SJSA1 (cell line): ENCODE data around the gene DMAP1. TPM values are rescaled to one million over a fixed set of nuclear protein-coding genes. Genes with fewer than 3 reads are reported as not detected.

Experiments
- DNase-seq, 2 experiments: peaks; one replicate each; pipeline ENCODE4 v3.0.0-alpha.2; 2015 to 2020; ENCODE audit warnings: low spot score in 2 of 2, low read depth in 1 of 2
- H3K27ac ChIP-seq: fragments of 250-450 bp; sonication (Bioruptor Pico); 2 replicates; pipeline ENCODE4 v1.5.1; 2020; ENCODE audit warnings: mild to moderate bottlenecking, moderate library complexity
- H3K27me3 ChIP-seq: fragments of 250-450 bp; sonication (Bioruptor Pico); replicated peaks from 2 replicates; pipeline ENCODE4 v1.5.1; 2020; ENCODE audit warnings: mild to moderate bottlenecking, moderate library complexity
- H3K36me3 ChIP-seq: fragments of 250-450 bp; sonication (Bioruptor Pico); 2 replicates; pipeline ENCODE4 v1.5.1; 2020; ENCODE audit warnings: mild to moderate bottlenecking
- H3K4me1 ChIP-seq: fragments of 250-450 bp; sonication (Bioruptor Pico); replicated peaks from 2 replicates; pipeline ENCODE4 v1.6.1; 2021; ENCODE audit warnings: mild to moderate bottlenecking
- H3K4me3 ChIP-seq: fragments of 250-450 bp; sonication (Bioruptor Pico); 2 replicates; pipeline ENCODE4 v1.5.1; 2020; ENCODE audit warnings: mild to moderate bottlenecking
- H3K9me3 ChIP-seq: fragments of 250-450 bp; sonication (Bioruptor Pico); replicated peaks from 2 replicates; pipeline ENCODE4 v1.5.1; 2020; ENCODE audit warnings: mild to moderate bottlenecking
- total RNA-seq: library from RNA; depleted of rRNA; stranded (reverse); fragments of >200 nt; shearing (Covaris generic); gene quantifications from 2 replicates; pipeline ENCODE4 v1.2.3, GENCODE V29; 2014

The DMAP1 gene
- total RNA-seq, 1 experiment from 2014 or later, result 9.9 TPM

DNA sequence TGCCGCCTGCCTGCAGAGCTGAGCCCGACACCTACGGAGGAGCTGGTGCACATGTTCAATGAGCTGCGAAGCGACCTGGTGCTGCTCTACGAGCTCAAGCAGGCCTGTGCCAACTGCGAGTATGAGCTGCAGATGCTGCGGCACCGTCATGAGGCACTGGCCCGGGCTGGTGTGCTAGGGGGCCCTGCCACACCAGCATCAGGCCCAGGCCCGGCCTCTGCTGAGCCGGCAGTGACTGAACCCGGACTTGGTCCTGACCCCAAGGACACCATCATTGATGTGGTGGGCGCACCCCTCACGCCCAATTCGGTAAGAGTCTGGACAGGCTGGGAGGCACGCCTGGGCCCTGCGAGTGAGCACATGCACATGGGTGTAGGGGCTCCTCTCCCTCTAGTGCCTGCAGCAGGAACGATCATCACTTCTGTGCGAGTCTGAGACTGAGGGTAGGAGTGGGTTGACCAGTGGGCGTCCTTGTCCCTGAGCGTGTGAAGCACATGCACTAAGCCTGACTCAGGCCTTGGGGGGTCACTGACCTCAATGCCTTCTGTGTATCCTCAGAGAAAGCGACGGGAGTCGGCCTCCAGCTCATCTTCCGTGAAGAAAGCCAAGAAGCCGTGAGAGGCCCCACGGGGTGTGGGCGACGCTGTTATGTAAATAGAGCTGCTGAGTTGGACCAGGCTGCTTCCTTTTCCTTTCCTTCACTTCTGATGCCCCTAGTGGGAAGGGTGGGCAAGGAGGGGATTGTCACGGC is 6.9 kb downstream of the DMAP1 start:
- no peaks in the 10 kb centered on the region for H3K27me3 ChIP-seq

DNA sequence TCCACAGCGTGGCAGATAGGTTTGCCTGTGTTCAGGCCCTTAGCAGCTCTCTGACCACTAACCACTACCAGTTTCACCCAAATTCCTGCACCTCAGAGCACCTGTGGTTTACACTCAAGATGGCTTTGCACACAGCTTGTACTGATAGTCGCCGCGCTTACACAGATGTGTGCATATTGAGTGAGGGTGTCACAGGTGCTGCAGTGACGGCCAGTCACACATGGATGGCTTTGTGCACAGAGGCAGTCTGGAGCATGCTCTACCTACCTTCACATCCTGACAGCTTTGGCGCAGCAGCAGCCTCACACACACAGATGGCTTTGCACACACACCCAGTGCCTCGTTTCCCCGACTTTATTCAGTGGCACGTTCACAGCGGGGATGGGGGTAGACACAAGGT is 7.5 kb downstream of the DMAP1 start:
- DNase-seq, result no peak
- H3K36me3 ChIP-seq, result peaks cover 58% of the 10 kb centered on the region
- H3K4me1 ChIP-seq, result no peaks in the 10 kb centered on the region
- no peak overlapping the region for H3K4me3 ChIP-seq
- no peaks in the 10 kb centered on the region for H3K27me3 ChIP-seq
- no peak overlapping the region for H3K27ac ChIP-seq
- H3K9me3 ChIP-seq, result no peaks in the 10 kb centered on the region

More for the DNA sequence above, 6.9 kb downstream of the DMAP1 start:
- Histone ChIP-seq H3K9me3 (no peaks in the 10 kb centered on the region), H3K27ac (no peak overlapping the region), H3K36me3 (peaks cover 64% of the 10 kb centered on the region), H3K4me3 (no peak overlapping the region), H3K4me1 (no peaks in the 10 kb centered on the region)
- DNase-seq, result no peak

DNA sequence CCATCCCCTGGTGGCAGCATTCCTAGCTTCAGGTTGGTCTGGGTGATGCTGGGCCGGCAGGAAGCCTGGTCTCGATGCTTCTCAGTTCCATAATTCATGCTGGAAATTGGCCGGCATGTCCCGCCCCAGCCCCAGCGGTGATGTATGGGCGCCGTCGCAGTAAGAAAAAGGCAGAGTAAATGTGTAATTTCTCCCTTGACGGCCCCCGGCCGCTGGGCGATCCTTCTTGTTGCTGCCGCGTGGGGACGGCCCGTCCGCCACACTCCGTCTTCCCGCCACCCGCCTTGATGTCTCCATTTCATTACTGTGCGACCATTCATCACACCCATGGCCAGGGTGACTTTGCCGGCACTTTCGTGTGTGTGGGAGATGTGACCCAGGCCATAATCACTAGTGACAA is 8.5 kb downstream of the DMAP1 start:
- DNase-seq, result no peak
- H3K4me1 ChIP-seq, result no peaks in the 10 kb centered on the region
- H3K27me3 ChIP-seq, result no peaks in the 10 kb centered on the region
- peaks cover 51% of the 10 kb centered on the region for H3K36me3 ChIP-seq
- no peaks in the 10 kb centered on the region for H3K9me3 ChIP-seq
- no peak overlapping the region for H3K27ac ChIP-seq
- H3K4me3 ChIP-seq, result no peak overlapping the region

DNA sequence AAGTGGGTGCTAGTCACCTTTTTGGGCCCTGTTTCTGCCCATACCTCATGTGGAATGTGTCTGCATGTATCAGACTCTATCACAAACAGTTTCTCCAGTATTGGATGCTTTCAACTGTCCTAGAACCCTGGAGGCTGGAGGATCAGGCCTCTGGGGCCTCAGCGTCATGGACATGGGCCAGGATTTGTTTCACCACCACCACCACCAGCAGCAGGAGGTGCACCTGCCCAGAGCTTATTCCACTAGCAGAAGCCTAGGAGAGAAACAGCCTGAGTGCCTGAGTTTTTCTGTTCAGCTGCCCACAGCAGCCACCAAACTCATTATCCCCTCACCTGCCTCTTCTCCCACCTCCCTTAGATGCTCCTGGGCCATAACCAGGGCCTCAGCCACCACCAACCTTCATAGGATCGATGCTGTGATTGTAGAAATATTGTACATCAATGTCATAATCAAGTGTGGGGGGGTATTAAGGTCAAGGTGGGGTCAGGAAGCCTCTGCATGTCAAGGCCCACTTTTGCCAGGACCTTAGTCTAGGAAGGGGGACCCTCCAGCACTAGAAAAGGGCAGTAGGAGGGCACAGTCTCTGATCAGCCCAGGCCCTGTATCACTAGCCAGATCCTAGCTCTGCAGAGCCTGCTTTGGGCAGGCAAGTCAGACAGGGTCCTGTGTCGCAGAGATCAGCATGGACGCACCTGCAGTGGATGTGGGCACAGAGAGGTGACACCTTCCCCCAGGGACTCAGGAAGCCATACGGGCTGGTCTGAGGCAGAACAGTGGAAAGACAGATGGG is 9.3 kb downstream of the DMAP1 start:
- DNase-seq, result no peak
- Histone ChIP-seq H3K4me1 (no peaks in the 10 kb centered on the region), H3K4me3 (no peak overlapping the region), H3K27ac (no peak overlapping the region), H3K27me3 (no peaks in the 10 kb centered on the region), H3K36me3 (peaks cover 43% of the 10 kb centered on the region), H3K9me3 (no peaks in the 10 kb centered on the region)

DNA sequence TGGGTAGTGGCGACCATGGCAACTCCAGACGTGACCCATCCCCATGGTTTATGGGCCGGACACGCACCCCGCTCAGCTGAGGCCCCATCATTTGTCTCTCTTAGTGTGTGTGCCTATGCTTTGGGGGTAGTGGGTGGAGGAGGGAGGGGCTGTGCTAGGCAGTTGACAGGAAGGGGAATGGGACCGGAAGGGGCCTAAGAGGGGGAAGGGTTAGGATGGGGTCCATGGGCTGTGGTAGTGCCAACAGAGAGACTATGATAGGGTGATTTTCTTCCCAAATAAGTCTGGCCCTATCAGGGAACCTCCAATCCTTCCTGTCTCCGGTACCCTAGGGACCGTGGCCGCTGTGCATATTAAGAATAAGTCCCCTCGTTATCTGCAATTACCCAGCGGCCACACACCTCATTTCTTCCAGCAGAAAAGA is 9.9 kb downstream of the DMAP1 start:
- no peak for DNase-seq
- Histone ChIP-seq H3K27ac (no peak overlapping the region), H3K36me3 (peaks cover 37% of the 10 kb centered on the region), H3K9me3 (no peaks in the 10 kb centered on the region), H3K27me3 (no peaks in the 10 kb centered on the region), H3K4me1 (no peaks in the 10 kb centered on the region), H3K4me3 (no peak overlapping the region)

DNA sequence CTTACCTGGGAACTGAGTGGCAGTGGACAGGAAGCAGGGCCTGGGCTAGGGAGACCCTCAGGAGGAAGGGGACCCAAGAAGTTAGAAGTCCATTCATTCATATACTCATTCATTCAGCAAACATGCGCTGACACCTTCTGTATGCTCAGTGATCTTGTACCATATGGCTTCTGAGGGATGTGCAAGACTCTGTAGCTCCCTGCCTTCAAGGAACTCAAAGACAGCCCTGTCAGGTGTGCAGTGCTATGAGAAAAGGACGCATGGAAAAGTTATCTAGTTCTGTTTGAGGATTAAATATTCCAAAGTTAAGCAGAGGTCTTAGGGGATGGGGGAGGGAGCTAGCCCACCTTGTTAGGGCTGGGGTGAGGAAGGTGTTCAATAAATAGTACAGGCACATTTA is 12.5 kb downstream of the DMAP1 start:
- Histone ChIP-seq H3K4me1 (no peaks in the 10 kb centered on the region), H3K9me3 (no peaks in the 10 kb centered on the region), H3K36me3 (peaks cover 11% of the 10 kb centered on the region), H3K27ac (no peak overlapping the region), H3K4me3 (no peak overlapping the region), H3K27me3 (no peaks in the 10 kb centered on the region)
- no peak for DNase-seq

DNA sequence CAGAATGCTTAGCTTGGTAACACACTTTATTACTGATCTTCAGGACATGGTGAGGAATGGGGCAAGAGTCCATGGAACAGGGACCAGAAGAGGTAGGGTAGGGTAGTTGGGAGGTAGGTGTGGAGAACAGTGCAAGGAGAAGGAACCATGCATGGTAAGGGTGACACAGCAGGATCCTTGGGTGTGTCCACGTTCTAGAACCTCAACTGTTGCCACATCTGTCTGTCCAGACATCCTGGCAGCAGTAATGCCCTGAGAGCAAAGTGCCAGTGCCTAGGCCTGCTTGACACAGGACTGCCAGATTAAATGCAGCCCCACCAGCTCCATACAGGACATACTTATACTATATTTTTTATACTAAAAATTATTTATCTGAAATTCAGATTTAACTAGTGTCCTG is 13.9 kb downstream of the DMAP1 start:
- H3K4me3 ChIP-seq, result no peak overlapping the region
- no peak for DNase-seq

DNA sequence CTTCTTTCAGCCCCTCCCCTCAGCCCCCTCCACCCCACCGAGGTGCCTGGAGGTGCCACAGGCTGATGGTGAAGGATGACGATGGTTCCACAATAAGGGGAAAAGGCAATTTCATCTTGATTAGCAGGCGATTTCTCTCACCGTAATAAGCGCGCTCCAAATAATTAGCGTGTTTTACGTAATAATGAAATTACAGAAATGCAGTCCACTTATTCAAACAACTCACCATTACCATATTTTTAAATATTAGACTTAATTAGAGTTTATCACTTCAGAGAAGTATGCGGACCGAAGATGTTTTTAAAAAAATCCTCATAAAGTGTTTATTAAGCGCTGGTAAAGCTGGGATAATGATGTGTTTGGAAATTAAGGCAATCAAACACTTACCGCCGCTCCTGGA is 14.9 kb downstream of the DMAP1 start:
- no peaks in the 10 kb centered on the region for H3K27me3 ChIP-seq
- no peak for DNase-seq
- H3K36me3 ChIP-seq, result peaks cover 5% of the 10 kb centered on the region; the same call in 1 of the 2 replicates
- H3K9me3 ChIP-seq, result no peaks in the 10 kb centered on the region
- H3K4me1 ChIP-seq, result no peaks in the 10 kb centered on the region
- H3K27ac ChIP-seq, result no peak overlapping the region
- H3K4me3 ChIP-seq, result no peak overlapping the region

More for the DNA sequence above, 13.9 kb downstream of the DMAP1 start:
- Histone ChIP-seq H3K4me1 (no peaks in the 10 kb centered on the region), H3K36me3 (peaks cover 4% of the 10 kb centered on the region; the same call in 1 of the 2 replicates), H3K27me3 (no peaks in the 10 kb centered on the region), H3K27ac (no peak overlapping the region), H3K9me3 (no peaks in the 10 kb centered on the region)

DNA sequence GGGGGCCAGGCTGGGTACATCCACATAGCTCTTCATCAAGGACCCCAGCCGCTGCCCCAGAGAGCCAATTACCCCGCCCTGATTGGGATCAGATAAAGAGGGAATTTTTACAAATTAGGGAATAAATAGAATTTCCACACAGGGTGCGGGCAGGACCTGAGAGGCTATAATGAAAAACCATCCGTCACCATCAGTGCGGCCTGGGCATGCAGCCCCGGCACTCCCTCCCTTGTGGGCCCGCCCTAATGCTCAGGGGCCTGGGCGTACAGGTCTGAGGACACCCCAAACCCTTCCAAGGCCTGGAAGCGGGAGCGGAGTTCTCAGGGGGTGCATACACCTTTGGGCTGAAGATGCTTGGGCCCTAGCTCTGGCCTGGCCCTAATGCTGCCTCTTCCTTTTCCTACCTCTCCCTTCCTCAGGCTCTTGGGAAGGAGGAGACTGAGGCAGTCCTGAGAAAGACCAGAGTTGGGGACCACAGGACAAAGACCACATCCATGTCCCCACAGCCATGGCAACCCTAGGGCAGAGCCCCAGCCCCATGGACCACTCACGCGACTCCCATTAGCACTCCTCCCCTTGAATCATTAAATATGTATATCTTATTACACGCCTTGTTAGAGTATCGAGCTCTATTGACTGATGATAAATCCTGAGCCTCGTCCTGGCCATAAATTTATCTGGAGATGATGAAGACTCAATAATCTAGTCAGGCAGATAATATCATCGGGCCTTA is 16.3 kb downstream of the DMAP1 start:
- H3K27ac ChIP-seq, result no peak overlapping the region
- H3K4me3 ChIP-seq, result no peak overlapping the region
- no peaks in the 10 kb centered on the region for H3K4me1 ChIP-seq
- H3K27me3 ChIP-seq, result no peaks in the 10 kb centered on the region
- H3K9me3 ChIP-seq, result no peaks in the 10 kb centered on the region
- peaks cover 5% of the 10 kb centered on the region; the same call in 1 of the 2 replicates for H3K36me3 ChIP-seq
- DNase-seq, result no peak

DNA sequence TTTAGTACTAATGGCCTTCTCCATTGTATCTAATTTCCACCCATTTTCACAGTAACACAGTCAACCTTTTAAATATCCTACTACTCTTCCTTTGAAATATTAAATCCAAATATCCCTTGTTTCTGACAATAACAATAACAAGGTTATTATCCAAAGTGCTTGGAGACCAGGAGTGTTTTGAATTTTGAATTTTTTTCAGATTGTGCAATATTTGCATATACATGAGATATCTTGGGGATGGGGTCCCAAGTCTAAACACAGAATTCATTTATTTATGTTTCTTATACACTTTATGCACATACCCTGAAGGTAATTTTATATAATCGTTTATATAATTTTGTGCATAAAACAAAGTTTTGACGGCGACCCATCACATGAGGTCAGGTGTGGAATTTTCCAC is 17.5 kb downstream of the DMAP1 start:
- Histone ChIP-seq H3K9me3 (no peaks in the 10 kb centered on the region), H3K27me3 (no peaks in the 10 kb centered on the region), H3K4me1 (no peaks in the 10 kb centered on the region), H3K27ac (no peak overlapping the region), H3K4me3 (no peak overlapping the region), H3K36me3 (peaks cover 5% of the 10 kb centered on the region; the same call in 1 of the 2 replicates)
- DNase-seq, result no peak

DNA sequence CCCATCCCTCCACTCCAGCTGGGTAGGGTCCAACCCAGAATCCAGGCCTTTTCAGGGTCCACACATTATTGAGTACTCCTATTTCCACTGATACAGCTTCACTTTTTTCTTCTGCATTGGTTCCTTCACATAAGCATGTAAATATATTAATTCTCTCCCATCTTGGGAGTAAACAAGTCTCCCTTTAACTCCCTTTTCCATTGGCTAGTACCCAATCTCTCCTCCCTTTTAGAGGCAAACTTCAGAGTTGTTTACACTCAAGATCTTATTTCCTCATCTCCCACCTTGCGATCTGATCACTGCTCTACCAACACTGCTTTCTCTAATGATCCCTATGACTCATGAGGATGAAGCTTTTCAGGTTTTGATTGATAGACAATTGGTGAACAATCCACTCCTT is 20.3 kb downstream of the DMAP1 start:
- Histone ChIP-seq H3K36me3 (peaks cover 5% of the 10 kb centered on the region; the same call in 1 of the 2 replicates), H3K4me1 (no peaks in the 10 kb centered on the region), H3K27ac (no peak overlapping the region), H3K9me3 (no peaks in the 10 kb centered on the region), H3K4me3 (no peak overlapping the region), H3K27me3 (no peaks in the 10 kb centered on the region)
- DNase-seq, result no peak

DNA sequence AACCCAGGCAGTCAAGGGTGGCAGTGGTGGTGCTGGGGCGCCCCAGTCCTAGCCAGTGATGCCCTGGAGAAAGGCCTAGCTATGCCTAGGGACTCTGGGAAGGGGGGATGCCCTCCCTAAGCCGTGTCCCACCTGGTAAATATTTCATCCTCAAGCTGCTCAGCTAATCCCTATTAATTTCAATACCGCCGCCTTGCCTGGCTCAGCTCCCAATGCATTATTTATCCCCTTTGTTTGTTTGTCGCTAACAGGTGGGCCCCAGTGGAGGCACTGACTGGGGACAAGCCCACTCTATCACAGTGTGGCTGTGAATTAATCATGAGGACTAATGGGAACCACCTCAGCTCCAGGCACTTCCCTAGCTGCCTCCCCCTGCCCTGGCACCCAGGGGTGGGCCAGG is 22.5 kb downstream of the DMAP1 start:
- Histone ChIP-seq H3K4me1 (peaks cover 10% of the 10 kb centered on the region), H3K36me3 (peaks cover 5% of the 10 kb centered on the region; the same call in 1 of the 2 replicates), H3K27me3 (no peaks in the 10 kb centered on the region), H3K9me3 (no peaks in the 10 kb centered on the region), H3K4me3 (no peak overlapping the region), H3K27ac (no peak overlapping the region)
- no peak for DNase-seq

DNA sequence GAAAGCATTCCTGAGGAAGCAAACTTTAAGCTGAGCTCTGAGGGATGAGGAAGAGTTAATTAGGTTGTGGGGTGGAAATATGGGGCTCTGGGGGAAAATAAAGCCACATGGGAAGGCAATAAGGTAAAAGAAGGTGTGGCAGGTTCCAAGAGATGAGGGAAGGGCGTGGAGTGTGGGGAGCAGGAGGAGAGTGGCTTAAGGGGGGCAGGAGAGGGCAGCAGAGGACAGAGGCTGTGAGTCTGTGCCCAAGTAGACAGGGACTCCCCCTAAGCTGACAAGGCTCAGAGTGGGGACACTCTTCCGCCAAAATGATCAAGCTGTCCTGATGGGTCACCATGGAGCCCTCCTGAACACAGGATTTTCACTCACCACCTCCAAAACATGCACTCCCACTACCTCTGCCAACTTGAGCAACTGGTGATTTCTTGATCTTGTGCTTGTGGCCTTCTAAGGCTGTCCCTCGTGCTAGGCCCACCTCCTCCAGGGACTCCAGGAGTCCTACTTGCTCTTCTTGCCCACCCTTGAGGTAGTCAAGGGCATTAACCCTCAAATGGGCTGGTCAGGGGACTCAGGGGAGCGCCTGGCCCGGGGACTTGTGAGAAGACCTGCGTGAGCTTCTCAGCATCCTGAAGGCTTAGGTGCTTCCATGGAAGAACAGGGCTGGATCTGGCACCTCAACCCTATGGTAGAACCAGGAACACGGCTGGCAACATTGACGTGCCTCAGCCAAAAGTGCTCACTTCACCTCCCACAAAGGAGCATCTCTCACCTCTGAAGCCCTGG is 23.4 kb downstream of the DMAP1 start:
- DNase-seq, result no peak
- Histone ChIP-seq H3K4me3 (no peak overlapping the region), H3K27ac (no peak overlapping the region), H3K36me3 (peaks cover 4% of the 10 kb centered on the region; the same call in 1 of the 2 replicates), H3K9me3 (no peaks in the 10 kb centered on the region), H3K27me3 (no peaks in the 10 kb centered on the region), H3K4me1 (peaks cover 10% of the 10 kb centered on the region)
